H1 (cell line): ENCODE measurements around the gene ABCA9. TPM values are rescaled to one million over a fixed set of nuclear protein-coding genes. Genes with fewer than 3 reads are reported as not detected.

Experiments used
- CTCF ChIA-PET: fragments of 300-600 bp; sonication (Branson Sonifier 250); formaldehyde crosslinking; loops from one replicate; lab custom pipeline; 2021; ENCODE audit not compliant: partially characterized antibody; lab: Charles Lee
- POLR2A ChIA-PET: fragments of 300-600 bp; sonication (Branson Sonifier 250); formaldehyde crosslinking; loops from one replicate; lab custom pipeline; 2021; ENCODE audit warnings: inconsistent platforms; ENCODE audit not compliant: partially characterized antibody; lab: Charles Lee
- DNase-seq, 2 experiments: peaks; one replicate each; pipeline versions ENCODE4 v3.0.0 to v3.0.0-alpha.2; 2010 to 2022; ENCODE audit warnings: low spot score in 2 of 2, low read depth in 1 of 2, mixed read lengths in 1 of 2
- FAIRE-seq: peaks from 2 replicates; lab custom pipeline; 2011; peaks lifted over from hg19 to GRCh38; lab: Jason Lieb, UNC
- H2AFZ ChIP-seq: 2 replicates; pipeline ENCODE4 v1.8.1; 2012; ENCODE audit warnings: low read length, inconsistent platforms
- H2AK5ac ChIP-seq: 2 replicates; pipeline ENCODE4 v1.6.1; 2013; ENCODE audit warnings: low read depth, low read length
- H2BK120ac ChIP-seq: replicated peaks from 2 replicates; pipeline ENCODE3; 2013; ENCODE audit warnings: low read depth, low read length, inconsistent platforms
- H2BK12ac ChIP-seq: 2 replicates; pipeline ENCODE4 v1.6.1; 2013; ENCODE audit warnings: low read depth, low read length
- H2BK15ac ChIP-seq: 2 replicates; pipeline ENCODE4 v1.6.1; 2013; ENCODE audit warnings: low read length
- H2BK20ac ChIP-seq: 2 replicates; pipeline ENCODE4 v1.6.1; 2013; ENCODE audit warnings: low read length
- H2BK5ac ChIP-seq: 2 replicates; pipeline ENCODE4 v1.6.1; 2013; ENCODE audit warnings: low read depth, low read length
- H3K14ac ChIP-seq: 2 replicates; pipeline ENCODE4 v1.6.1; 2013; ENCODE audit warnings: inconsistent platforms; ENCODE audit not compliant: insufficient read length
- H3K18ac ChIP-seq: 2 replicates; pipeline ENCODE4 v1.6.1; 2013; ENCODE audit warnings: low read length; ENCODE audit errors: extremely low read depth
- H3K23ac ChIP-seq: 2 replicates; pipeline ENCODE4 v1.6.1; 2013; ENCODE audit warnings: inconsistent platforms; ENCODE audit not compliant: insufficient read length
- H3K23me2 ChIP-seq: 2 replicates; pipeline ENCODE4 v1.6.1; 2013; ENCODE audit warnings: low read depth, low read length
- H3K27ac ChIP-seq: 2 replicates; pipeline ENCODE4 v1.6.1; 2011; ENCODE audit warnings: low read depth, low read length, inconsistent platforms
- H3K27me3 ChIP-seq, 4 experiments: replicated peaks in 1 of 4; 1 replicate in 1 of 4; 2 replicates in 3 of 4; pipeline versions ENCODE4 v1.6.1 to v1.8.1; 2011 to 2013; ENCODE audit warnings: low read length in 3 of 4, mild to moderate bottlenecking in 3 of 4, inconsistent platforms in 2 of 4, mixed read lengths in 2 of 4, moderate library complexity in 1 of 4; ENCODE audit not compliant: control insufficient read depth in 3 of 4, insufficient read depth in 3 of 4; ENCODE audit errors: extremely low read depth in 1 of 4
- H3K36me3 ChIP-seq, 4 experiments: 2 replicates each; pipeline versions ENCODE4 v1.6.1 to v1.8.1; 2011 to 2013; ENCODE audit warnings: mild to moderate bottlenecking in 4 of 4, low read length in 3 of 4, moderate library complexity in 2 of 4, control low read depth in 1 of 4, inconsistent platforms in 1 of 4; ENCODE audit not compliant: insufficient read depth in 4 of 4, control insufficient read depth in 2 of 4
- H3K4ac ChIP-seq: replicated peaks from 2 replicates; pipeline ENCODE3; 2013; ENCODE audit warnings: low read length, low read depth, mixed read lengths, inconsistent platforms; ENCODE audit not compliant: insufficient read length
- H3K4me1 ChIP-seq, 4 experiments: replicated peaks in 1 of 4; 1 replicate in 1 of 4; 2 replicates in 3 of 4; pipeline versions ENCODE4 v1.6.1 to v1.8.1; 2011 to 2013; ENCODE audit warnings: low read length in 3 of 4, inconsistent platforms in 2 of 4, mixed read lengths in 1 of 4; ENCODE audit not compliant: insufficient read depth in 4 of 4, control insufficient read depth in 3 of 4
- H3K4me2 ChIP-seq, 2 experiments: 2 replicates each; pipeline versions ENCODE4 v1.6.1 to v1.8.1; 2011 to 2013; ENCODE audit warnings: low read depth in 2 of 2, low read length in 2 of 2, control low read depth in 1 of 2, inconsistent platforms in 1 of 2, mild to moderate bottlenecking in 1 of 2; ENCODE audit not compliant: insufficient read depth in 1 of 2
- H3K4me3 ChIP-seq, 4 experiments: fragments of 200-600, 300-600 bp in 1 of 4; sonication (generic), shearing (Covaris generic), sonication (Bioruptor Twin) in 1 of 4; 2 replicates each; pipeline versions ENCODE4 v1.5.1 to v1.8.1; 2011 to 2016; ENCODE audit warnings: low read length in 4 of 4, low read depth in 3 of 4, control low read depth in 2 of 4, inconsistent platforms in 2 of 4, mild to moderate bottlenecking in 2 of 4, mixed read lengths in 1 of 4, moderate library complexity in 1 of 4; ENCODE audit not compliant: insufficient read depth in 2 of 4; ENCODE audit errors: extremely low read depth in 1 of 4
- H3K56ac ChIP-seq: replicated peaks from 2 replicates; pipeline ENCODE3; 2013; ENCODE audit warnings: low read depth, mild to moderate bottlenecking, mixed read lengths, low read length, inconsistent platforms; ENCODE audit not compliant: insufficient read length
- H3K79me1 ChIP-seq: 2 replicates; pipeline ENCODE4 v1.6.1; 2013; ENCODE audit warnings: low read depth, low read length, control low read depth
- H3K79me2 ChIP-seq, 2 experiments: 2 replicates each; pipeline versions ENCODE4 v1.6.1 to v1.8.1; 2012 to 2013; ENCODE audit warnings: low read length in 2 of 2, mild to moderate bottlenecking in 2 of 2, inconsistent platforms in 1 of 2; ENCODE audit not compliant: insufficient read depth in 2 of 2, control insufficient read depth in 1 of 2
- H3K9ac ChIP-seq, 4 experiments: replicated peaks in 1 of 4; 1 replicate in 1 of 4; 2 replicates in 3 of 4; pipeline versions ENCODE4 v1.6.1 to v1.8.1; 2011 to 2013; ENCODE audit warnings: low read depth in 3 of 4, low read length in 3 of 4, control low read depth in 2 of 4, mild to moderate bottlenecking in 2 of 4, moderate library complexity in 2 of 4, inconsistent platforms in 1 of 4; ENCODE audit errors: extremely low read depth in 1 of 4
- H3K9me3 ChIP-seq, 2 experiments: 2 replicates each; pipeline versions ENCODE4 v1.6.1 to v1.8.1; 2012 to 2013; ENCODE audit warnings: mild to moderate bottlenecking in 2 of 2, moderate library complexity in 2 of 2, control low read depth in 1 of 2, inconsistent platforms in 1 of 2, low read depth in 1 of 2, low read length in 1 of 2, mixed read lengths in 1 of 2; ENCODE audit not compliant: insufficient read depth in 2 of 2
- H4K20me1 ChIP-seq, 2 experiments: replicated peaks in 1 of 2; 2 replicates each; pipeline versions ENCODE3 to v1.8.1; 2011 to 2013; ENCODE audit warnings: inconsistent platforms in 2 of 2, low read length in 2 of 2, mild to moderate bottlenecking in 1 of 2; ENCODE audit not compliant: insufficient read depth in 2 of 2, control insufficient read depth in 1 of 2
- H4K5ac ChIP-seq: 2 replicates; pipeline ENCODE4 v1.6.1; 2013; ENCODE audit warnings: low read length, low read depth, mixed read lengths, inconsistent platforms; ENCODE audit not compliant: insufficient read length
- H4K8ac ChIP-seq: 2 replicates; pipeline ENCODE4 v1.8.0; 2013; ENCODE audit warnings: mild to moderate bottlenecking, moderate library complexity, low read length, inconsistent platforms; ENCODE audit not compliant: insufficient read depth; ENCODE audit errors: extremely low read depth
- H4K91ac ChIP-seq: replicated peaks from 2 replicates; pipeline ENCODE3; 2013; ENCODE audit warnings: low read length, mixed read lengths, inconsistent platforms; ENCODE audit not compliant: insufficient read length
- BACH1 ChIP-seq: IDR thresholded peaks from 2 replicates; pipeline ENCODE4 v1.6.1; 2012; ENCODE audit warnings: low read length, improper control_type of control experiment
- KDM1A ChIP-seq: fragments of 200-600, 300-600 bp; sonication (generic); IDR thresholded peaks from 2 replicates; pipeline ENCODE4 v1.7.1; 2016; ENCODE audit warnings: mild to moderate bottlenecking, low read length, borderline replicate concordance
- KDM4A ChIP-seq: IDR thresholded peaks from one replicate; pipeline ENCODE4 v1.7.1; 2012; ENCODE audit warnings: low read depth, mild to moderate bottlenecking, moderate library complexity, low read length, inconsistent platforms; ENCODE audit not compliant: severe bottlenecking
- KDM5A ChIP-seq: fragments of 200-600 bp; IDR thresholded peaks from 2 replicates; pipeline ENCODE4 v1.7.1; 2012; ENCODE audit warnings: mild to moderate bottlenecking, low read length, inconsistent platforms, mixed read lengths
- NANOG ChIP-seq: IDR thresholded peaks from 2 replicates; pipeline ENCODE4 v1.6.1; 2011; ENCODE audit warnings: low read length, low read depth, mild to moderate bottlenecking, inconsistent platforms; ENCODE audit not compliant: insufficient read depth, poor library complexity, severe bottlenecking
- whole genome bisulfite sequencing, 2 experiments: shearing (Covaris generic) in 1 of 2; methylation state at CpG; one replicate each; pipeline versions ENCODE4 v1.1.6 to v1.1.7; 2013 to 2015; ENCODE audit warnings: low lambda C conversion rate in 2 of 2, mixed read lengths in 2 of 2, inconsistent platforms in 1 of 2, low coverage in 1 of 2, missing lambda C conversion rate in 1 of 2; ENCODE audit not compliant: insufficient replicate concordance in 2 of 2, insufficient coverage in 1 of 2, insufficient read length in 1 of 2; ENCODE audit errors: extremely low coverage in 1 of 2, missing lambda C conversion rate in 1 of 2; 5-methylcytosine and 5-hydroxymethylcytosine counted together
- polyA plus RNA-seq, 7 experiments: library from polyadenylated mRNA; depleted of rRNA in 3 of 7; stranded (reverse) in 5 of 7; unstranded in 2 of 7; fragments of >200 nt in 5 of 7; fragments of 200-250 nt in 2 of 7; gene quantifications; 1 replicate in 5 of 7; 2 replicates in 1 of 7; 4 replicates in 1 of 7; pipeline versions ENCODE4 v1.2.1 to v1.2.3, GENCODE V29; 2011 to 2013; ENCODE audit warnings: missing spikeins in 2 of 7, mixed read lengths in 2 of 7
- total RNA-seq: library from RNA; stranded (reverse); fragmentation: NEBNext Ultra II Directional; extraction: Animal tissue kit (Norgen Biotek cat#: 25700); gene quantifications from 2 replicates; pipeline ENCODE4 v1.2.1, GENCODE V29; 2021

ABCA9 gene
- total and polyA plus RNA-seq, 2 of the 8 experiments (the other 6 are each of a cell fraction or from before 2014, with no cell fraction given) = not detected

- no peak for TF ChIP-seq KDM4A
- TF ChIP-seq KDM1A = no peak
- TF ChIP-seq BACH1 = no peak
- TF ChIP-seq NANOG = no peak
- TF ChIP-seq KDM5A = no peak
- H3K23me2 ChIP-seq = no peaks in the 10 kb centered on the region
- H3K4me1 ChIP-seq = no peaks in the 10 kb centered on the region
- no peak overlapping the region for H3K9ac ChIP-seq
- H2BK120ac ChIP-seq = no peak overlapping the region
- H4K91ac ChIP-seq = no peak overlapping the region
- H3K4me2 ChIP-seq = no peak overlapping the region
- H3K79me1 ChIP-seq = no peaks in the 10 kb centered on the region
- WGBS, 2 experiments = 83% methylated on average over 4 of the region's 4 CpGs; no CpG with 5 or more reads in 1 of the 2 experiments
- H3K23ac ChIP-seq = no peak overlapping the region
- no peak overlapping the region for H2BK20ac ChIP-seq
- no peak overlapping the region for H3K56ac ChIP-seq
- H3K18ac ChIP-seq = no peak overlapping the region
- no peak overlapping the region for H4K8ac ChIP-seq
- no peaks in the 10 kb centered on the region for H3K36me3 ChIP-seq
- H3K4me3 ChIP-seq = no peak overlapping the region
- DNase-seq (no peak), FAIRE-seq (no peak)
- CTCF ChIA-PET = no interaction called here
- no peak overlapping the region for H3K27ac ChIP-seq
- no peak overlapping the region for H2BK12ac ChIP-seq
- H2AFZ ChIP-seq = no peak overlapping the region
- no peaks in the 10 kb centered on the region for H3K79me2 ChIP-seq
- H3K4ac ChIP-seq = no peak overlapping the region
- no peak overlapping the region for H2BK5ac ChIP-seq
- POLR2A ChIA-PET = no interaction called here
- no peak overlapping the region for H2AK5ac ChIP-seq
- no peaks in the 10 kb centered on the region for H4K20me1 ChIP-seq
- H3K27me3 ChIP-seq = no peaks in the 10 kb centered on the region
- H4K5ac ChIP-seq = no peak overlapping the region
- no peak overlapping the region for H3K14ac ChIP-seq
- no peak overlapping the region for H2BK15ac ChIP-seq
- no peaks in the 10 kb centered on the region for H3K9me3 ChIP-seq
Measured at GRCh38 chr17:69090365-69090764, 29.6 kb upstream of the ABCA9 start.
